HT-29 (cell line): Measurements from ENCODE around the gene NUFIP2. TPM values are rescaled to one million over a fixed set of nuclear protein-coding genes. Genes with fewer than 3 reads are reported as not detected.
"Not testable (repeated sequence)": the region's sequence is repeated elsewhere in the genome, so short reads cannot be mapped to it uniquely, and the experiment has no call there.

ENCODE experiments used
- DNase-seq: peaks from one replicate; pipeline ENCODE4 v3.0.0-alpha.2; 2015; ENCODE audit warnings: low spot score
- total RNA-seq: library from RNA; depleted of rRNA; stranded (reverse); fragments of >200 nt; shearing (Covaris generic); gene quantifications from 2 replicates; pipeline ENCODE4 v1.2.3, GENCODE V29; 2014

The NUFIP2 gene
- total RNA-seq, 1 experiment from 2014 or later = 20.3 TPM

DNA sequence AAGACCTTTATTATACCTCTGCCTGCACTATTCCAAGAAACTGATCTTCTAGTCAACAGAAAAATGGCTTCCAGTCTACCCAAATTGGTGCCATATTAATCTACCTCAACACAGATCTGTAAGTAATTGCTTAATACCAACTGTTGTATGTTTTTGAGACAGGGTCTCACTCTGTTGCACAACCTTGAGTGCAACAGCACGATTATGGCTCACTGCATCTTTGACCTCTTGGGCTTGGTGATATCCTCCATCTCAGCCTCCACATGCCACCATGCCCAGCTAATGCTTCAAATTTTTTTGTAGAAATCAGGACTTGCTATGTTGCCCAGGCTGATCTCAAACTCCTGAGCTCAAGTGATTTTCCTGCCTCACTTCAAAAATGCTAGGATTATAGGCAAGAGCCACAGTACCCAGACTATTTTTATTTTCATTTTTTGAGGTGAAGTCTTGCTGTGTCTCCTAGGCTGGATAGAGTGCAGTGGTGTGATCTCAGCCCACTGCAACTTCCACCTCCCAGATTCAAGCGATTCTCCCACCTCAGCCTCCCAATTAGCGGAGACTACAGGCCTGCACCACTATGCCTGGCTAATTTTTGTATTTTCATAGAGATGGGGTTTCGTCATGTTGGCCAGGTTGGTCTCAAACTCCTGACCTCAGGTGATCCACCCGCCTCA lies 14.4 kb downstream of the NUFIP2 start:
- no peak for DNase-seq

DNA sequence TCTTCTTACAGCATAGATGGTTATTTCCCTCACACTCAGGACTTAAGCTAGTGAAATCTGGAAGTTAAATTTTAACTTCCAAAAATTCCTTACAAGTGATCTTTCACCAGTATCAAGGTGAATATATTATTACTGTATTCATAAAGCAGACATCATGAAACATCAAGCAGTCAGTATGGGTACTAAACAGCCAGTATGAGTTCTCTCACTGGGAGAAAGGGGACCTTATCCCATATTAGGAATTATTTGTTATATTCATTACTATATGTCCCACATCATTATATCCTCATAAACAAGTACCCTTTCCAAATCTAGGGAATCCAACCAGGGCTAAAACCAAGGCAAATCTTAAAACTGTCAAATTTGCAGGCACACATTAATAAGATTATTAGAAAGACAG lies 15.3 kb downstream of the NUFIP2 start:
- DNase-seq = no peak

- no peak for DNase-seq
Observed at GRCh38 chr17:29273924-29274323, 20.0 kb downstream of the NUFIP2 start.

- DNase-seq = not testable (repeated sequence)
Observed at GRCh38 chr17:29271980-29272379, 22.0 kb downstream of the NUFIP2 start.

GRCh38 chr17:29263916-29264315 lies 30.0 kb downstream of the NUFIP2 start:
- DNase-seq = no peak

DNA sequence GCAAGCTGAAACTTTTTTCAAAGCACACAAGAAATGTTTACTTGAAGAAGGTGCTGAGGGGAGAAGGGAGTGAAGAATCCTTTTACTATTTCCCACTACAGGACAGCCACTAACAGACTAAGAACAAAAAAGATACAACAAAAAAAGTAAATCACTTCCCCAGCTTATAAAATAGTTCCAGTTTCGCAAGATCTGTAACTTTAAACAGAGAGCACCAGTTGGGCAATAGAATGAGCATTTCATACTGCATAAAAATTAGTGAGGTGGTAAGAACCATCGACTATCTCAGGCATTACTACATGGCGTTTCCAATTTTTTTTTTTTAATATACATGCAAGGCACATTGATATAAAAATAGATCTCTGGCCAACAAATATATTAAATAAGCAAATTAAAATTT lies 36.2 kb downstream of the NUFIP2 start:
- no peak for DNase-seq

DNA sequence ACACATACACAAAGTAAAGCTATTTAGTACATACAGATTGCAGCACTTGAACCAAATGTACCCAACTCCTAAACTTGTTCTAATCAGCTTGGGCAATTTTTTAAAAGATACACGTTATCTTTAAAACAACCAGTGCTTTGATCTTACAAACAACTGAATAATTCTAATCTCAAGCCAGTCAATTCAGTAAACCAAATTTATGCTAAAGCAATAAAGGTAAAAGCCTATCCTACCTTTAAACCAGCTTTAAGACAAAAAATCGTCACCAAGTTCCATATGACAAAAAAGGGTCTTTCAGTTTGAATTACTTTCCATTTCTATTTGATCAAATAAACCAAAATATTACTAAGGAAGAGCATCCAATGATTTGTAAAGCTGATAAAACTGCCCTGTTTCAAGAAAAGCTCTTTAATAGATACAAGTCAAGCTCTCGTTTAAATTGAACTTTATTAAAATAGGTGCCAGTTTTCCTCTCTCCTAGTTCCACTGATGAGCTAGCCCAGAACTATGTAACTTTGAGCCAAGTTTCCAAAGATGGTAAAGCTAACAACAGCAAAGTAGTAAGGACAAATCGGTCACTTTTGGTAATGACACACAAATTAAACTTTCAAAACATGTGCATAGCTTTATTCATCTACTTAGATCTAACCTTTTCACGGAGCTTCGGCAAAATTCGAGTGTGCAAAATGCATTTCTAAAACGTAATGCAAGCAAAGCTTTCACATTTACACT lies 37.0 kb downstream of the NUFIP2 start:
- no peak for DNase-seq

- no peak for DNase-seq
Observed at GRCh38 chr17:29255926-29256522, 37.9 kb downstream of the NUFIP2 start.

- DNase-seq = no peak
Observed at GRCh38 chr17:29253037-29253436, 40.9 kb downstream of the NUFIP2 start.

- DNase-seq = peak; percentile 35
Observed at GRCh38 chr17:29252101-29252791, 41.7 kb downstream of the NUFIP2 start.

DNA sequence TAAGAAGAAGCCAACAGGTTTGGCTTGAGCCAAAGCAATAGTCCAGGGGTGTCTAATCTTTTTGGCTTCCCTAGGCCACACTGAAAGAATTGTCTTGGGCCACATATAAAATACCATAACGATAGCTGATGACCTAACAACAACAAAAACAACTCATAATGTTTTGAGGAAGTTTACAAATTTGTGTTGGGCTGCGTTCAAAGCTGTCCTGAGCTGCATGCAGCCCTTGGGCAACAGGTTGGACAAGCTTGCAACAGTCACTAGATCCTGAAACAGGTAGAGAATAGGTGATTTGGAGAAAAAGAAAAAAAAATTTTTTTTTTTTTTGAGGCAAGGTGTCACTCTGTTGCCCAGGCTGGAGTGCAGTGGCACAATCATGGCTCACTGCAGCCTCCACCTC lies 42.8 kb downstream of the NUFIP2 start:
- DNase-seq = no peak

GRCh38 chr17:29250666-29251065 lies 43.3 kb downstream of the NUFIP2 start:
- DNase-seq = no peak

DNA sequence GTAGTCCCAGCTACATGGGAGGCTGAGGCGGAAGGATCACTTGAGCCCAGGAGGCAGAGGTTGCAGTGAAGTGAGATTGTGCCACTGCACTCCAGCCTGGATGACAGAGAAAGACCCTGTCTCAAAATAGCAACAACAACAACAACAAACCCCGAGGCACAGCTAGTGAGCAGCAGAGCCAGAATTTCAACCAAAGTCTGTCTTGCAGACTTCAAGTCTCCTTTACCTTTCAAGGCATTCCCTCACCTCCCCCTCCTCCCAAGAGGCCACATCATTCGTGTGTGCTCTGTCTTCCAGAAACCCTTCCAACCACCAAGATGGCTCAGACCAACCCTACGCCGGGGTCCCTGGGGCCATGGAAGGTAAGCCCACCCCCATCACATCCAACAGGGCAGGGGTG lies 45.1 kb downstream of the NUFIP2 start:
- no peak for DNase-seq

DNA sequence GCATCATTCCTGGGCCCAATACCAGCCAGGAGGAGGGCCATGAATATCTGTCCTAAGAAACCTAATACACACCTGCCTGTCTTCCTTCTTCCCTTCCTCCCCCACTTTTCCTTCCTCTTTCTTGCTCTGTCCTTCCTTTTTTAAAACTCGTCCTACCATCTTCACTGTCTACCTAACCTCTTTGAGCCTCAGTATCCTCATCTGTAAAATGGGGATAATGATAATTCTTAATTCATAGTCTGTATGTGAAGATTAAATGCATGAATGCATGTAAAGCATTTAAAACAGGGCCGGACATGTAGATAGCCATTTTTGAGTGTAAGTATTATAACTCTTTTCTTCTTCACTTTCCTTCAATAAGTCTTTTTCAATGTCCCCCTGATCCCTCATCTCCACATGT lies 46.7 kb downstream of the NUFIP2 start:
- no peak for DNase-seq

DNA sequence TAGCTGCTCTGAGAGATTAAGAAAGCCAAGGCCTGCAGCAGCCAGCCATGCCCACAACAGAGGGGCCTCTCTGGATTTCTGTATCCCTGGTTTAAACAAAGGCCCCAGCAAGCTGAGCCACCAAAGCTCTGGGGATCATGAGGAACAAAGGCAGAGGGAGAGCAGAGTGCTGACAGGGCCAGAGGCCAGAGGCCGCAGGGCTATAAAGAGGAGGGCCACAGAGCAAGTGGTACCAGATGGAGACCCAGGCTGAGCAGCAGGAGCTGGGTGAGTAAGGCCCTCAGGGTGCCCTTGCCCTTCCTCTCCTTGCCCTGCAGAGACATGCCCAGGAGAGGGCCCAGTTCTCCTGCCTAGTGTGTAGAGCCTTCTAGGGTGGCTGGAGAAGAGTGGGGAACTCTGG lies 47.3 kb downstream of the NUFIP2 start, which contains the start of gene CRYBA1:
Gene CRYBA1, plus strand, starts transcription at position 232 of the 400 bp plus-strand sequence. Its CDS starts 5 bp downstream, at position 237.
- no peak for DNase-seq

- no peak for DNase-seq
Observed at GRCh38 chr17:29245401-29245800, 48.5 kb downstream of the NUFIP2 start.

GRCh38 chr17:29243792-29244191 lies 50.2 kb downstream of the NUFIP2 start:
- peak; percentile 42 for DNase-seq

DNA sequence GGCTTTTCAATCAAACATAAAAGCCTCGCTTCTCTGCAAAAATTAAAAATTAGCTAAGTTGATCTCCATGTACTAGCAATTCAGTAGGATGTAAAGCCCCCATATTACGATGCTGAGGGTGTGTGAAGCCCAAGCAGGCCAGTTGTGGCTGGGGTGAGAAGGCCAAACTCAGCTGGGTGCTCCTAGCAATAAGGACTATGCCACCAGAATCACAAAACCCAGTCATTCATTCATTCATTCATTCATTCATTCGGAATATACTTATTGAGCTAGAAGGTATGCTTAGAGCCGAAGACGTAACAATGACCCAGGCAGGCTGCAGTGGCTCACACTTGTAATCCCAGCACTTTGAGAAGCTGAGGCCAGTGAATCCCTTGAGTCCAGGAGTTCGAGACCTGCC lies 51.2 kb downstream of the NUFIP2 start:
- DNase-seq = no peak

DNA sequence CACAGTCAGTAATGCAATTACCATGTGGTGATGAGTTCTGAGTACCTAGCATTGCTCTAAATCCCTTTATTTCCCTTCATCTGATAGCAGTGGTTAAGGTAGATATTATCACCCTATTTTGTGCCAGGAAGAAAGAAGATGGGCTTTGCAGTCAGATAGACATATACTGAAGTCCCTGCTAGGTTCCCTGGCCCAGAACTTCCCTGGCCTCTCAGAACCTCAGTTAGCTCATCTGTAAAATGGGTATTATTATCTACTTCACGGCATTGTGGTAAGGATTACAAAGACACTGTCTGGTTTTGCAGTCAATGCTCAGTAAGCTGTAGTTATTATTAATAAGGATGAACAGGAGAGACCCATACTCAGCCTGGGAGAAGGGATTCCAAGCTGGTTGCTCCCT lies 51.9 kb downstream of the NUFIP2 start:
- DNase-seq = no peak

GRCh38 chr17:29240968-29241963 lies 52.7 kb downstream of the NUFIP2 start:
- peak; percentile 31 for DNase-seq

DNA sequence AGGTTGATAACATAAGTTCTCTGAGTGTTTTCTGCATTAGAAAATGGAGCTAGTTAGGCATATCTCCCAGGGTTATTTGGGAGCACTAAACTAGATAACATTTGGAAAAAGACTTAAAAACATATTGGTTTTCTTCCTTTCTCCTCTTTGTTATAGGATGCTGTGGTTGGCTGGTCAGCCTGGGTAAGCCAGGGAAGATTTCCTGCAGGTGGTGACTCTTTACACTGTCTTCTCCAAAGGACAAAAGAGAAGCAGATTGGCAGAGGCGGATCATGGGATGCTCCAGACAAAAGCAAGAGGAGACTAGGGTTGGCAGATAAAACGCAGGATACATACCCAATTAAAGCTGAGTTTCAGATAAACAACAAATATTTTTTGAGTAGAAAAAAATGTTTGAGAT lies 53.5 kb downstream of the NUFIP2 start:
- no peak for DNase-seq
